Measurements from ENCODE around the gene GTF2IRD1.
"Not testable (repeated sequence)": the region's sequence is repeated elsewhere in the genome, so short reads cannot be mapped to it uniquely, and the experiment has no call there.

GTF2IRD1 gene

DNA sequence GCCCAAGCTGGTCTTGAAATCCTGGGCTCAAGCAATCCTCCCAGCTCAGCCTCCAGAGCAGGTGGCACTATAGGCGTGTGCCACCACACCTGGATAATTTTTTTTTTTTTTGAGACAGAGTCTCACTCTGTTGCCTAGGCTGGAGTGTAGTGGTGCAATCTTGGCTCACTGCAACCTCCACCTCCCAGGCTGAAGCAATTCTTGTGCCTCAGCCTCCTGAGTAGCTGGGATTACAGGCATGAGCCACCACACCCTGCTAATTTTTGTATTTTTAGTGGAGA lies 16.5 kb upstream of the GTF2IRD1 start:
- not testable (repeated sequence) for DNase-seq

DNA sequence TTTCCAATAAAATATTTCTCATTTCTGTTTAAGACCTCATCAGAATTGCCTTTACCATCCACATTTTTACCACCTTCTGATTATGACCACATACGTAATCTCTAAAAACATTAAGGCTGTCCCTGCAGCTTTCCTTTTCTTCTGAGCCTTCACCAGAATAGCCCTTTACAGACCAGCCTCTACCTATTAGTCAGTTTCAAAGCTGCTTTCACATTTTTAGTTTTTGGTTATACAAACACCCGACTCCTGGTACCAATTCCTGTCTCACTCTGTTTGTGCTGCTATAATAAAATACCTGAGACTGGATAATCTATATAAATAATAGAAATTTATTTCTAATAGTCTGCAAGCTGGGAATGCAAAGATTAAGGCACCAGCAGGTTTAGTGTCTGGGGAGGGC lies 15.4 kb upstream of the GTF2IRD1 start:
- DNase-seq = no peak

DNA sequence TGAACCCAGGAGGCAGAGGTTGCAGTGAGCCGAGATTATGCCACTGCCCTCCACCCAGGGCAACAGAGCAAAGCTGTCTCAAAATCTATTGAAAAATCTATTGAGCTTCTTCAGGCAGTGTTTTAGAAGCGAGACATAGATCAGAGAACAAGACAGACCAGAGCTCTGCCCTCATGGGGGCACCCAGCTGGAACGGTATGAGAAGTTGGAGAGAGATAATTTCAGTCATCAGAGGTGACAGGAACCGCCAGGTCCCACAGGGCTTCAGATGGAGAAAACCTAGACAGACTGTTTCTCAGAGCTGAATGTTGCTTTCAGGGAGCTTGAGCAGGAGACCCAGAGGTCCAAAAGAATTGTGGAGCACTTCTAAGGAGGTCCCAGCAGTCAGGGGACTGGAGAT lies 14.2 kb upstream of the GTF2IRD1 start:
- no peak for DNase-seq

DNA sequence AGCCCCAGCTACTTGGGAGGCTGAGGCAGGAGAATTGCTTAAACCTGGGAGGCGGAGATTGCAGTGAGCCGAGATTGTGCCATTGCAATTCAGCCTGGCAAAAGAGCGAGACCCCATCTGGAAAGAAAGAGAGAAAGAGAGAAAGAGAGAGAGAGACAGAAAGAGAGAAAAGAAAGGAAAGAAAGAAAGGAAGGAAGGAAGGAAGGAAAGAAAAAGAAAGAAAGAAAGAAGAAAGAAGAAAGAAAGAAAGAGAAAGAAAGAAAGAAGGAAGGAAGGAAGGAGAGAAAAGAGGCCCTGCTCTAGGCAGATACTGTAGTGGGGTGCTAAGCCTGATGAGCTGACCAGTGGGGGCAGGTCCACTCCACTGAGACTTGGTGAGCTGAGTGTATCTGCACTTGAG lies 13.6 kb upstream of the GTF2IRD1 start:
- not testable (repeated sequence) for DNase-seq

DNA sequence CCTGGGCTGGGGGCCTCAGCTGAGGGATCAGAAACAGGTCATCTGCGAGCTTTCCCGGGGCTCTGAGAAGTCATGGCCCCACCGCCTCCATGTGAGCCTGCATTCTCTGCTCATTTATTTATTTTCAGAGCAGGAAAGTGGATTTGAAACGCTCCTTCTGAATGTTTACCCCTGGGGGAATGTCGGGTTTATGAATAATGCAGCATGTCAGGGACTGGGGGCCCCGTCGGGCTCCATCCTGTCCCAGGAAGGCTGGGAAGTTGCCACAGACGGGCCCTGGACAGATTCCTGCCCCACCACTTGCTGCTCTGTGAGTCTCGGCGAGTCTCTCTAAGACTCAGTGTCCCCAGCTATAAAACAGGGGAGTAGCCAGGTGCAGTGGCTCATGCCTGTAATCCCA lies 11.9 kb upstream of the GTF2IRD1 start:
- no peak for DNase-seq

DNA sequence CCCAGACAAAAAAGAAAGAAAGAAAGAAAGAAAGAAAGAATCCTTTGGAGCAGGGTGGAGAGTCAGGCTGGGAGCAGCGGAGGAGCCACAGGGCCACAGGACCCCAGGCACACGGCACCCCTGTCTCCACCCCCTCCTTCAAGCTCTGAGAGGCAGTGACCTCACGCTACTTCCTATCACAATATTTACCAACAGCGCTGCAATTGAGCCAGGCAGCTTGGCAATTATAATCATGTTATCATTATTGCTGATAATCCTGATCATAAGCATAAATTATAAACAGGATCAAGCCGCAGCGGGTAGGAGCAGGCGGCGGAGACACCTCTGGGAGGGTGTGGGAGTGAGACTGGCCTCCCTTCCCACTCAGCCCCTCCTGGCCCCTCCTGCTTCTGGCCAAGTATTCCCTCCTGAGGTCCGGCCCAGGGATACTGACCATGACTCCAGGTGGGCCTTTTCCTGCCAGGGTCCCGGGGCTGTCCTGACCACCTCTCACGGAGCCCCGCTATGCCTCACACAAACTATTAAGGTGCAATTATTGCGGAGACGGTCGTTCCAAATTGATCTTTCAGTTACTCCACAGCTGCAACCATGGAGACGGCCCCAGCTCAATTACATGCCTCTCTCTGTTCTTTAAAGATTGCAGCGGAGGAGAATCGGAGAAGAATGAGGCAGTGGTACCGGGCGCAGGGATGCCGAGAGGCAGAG lies 10.0 kb upstream of the GTF2IRD1 start:
- no peak for DNase-seq

DNA sequence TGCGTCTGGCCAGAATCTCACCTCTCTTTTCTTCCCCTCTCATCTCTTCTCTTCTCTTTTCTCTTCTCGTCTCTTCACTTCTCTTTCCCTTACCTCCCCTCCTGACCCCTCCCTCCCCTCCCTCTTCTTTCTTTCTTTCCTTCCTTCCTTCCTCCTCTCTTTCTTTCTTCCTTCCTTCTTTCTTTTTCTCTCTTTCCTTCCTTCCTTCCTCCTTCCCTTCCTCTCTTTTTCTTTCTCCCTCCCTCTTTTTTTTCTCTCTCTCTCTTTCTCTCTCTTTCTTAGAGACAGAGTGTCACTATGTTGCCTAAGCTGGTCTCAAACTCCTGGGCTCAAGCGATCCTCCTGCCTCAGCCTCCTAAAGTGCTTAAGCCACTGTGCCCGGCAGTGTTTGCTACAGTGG lies 4.6 kb upstream of the GTF2IRD1 start:
- no peak for DNase-seq

DNA sequence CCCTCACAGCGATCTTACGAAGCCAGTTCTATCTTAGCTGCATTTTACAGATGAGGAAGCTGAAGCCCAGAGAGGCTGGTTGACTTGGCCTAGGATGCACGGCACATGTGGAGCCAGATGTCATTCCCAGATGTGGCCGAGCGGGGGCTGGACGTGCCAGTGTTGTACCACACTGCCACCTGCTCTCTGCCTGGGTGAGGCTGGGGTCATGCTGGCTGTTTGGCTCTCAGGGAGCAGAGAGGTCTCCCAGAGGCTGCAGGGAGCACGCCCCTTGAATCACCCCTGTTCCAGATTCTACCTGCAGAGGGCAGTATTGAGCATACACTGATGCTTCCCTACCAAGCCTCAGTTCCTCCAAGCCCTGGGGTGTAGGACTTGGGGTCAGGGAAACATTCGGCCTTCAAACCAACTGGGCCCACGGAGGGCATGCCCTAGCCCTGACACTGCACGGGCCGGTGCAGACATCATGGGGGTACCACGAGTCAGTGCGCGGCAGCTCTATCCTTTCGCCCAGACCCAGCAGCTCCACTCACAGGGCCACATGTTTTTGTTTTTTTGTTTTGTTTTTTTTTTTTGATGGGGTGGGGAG lies 3.8 kb upstream of the GTF2IRD1 start:
- DNase-seq = peak; percentile 43

DNA sequence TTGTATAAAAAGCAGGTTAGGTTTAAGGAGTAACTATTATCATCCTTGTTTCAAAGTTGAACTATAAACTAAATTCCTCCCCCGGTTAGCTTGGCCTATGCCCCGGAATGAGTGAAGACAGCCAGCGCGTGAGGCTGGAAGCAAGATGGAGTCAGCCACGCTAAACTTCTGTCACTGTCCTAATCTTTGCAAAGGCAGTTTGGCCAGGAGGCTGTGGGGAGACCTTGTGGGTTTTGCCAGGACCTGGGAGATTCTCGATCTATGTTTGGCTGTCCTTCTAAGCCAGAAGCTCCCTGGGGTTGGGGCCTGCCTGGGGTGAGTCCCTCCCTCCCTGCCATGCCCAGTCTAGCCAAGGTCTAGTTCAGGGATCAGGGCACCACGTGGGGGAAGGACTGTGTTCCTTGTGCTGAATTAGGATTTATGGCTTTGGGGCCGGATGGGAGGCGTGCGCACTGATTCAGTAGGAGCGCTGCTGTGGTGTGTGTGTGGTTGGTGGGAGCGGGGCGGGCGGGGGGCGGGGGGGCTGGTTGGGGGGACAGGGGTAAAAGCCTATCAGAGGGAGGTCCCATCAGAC lies 871 bp upstream of the GTF2IRD1 start:
- DNase-seq = peak; percentile 52

DNA sequence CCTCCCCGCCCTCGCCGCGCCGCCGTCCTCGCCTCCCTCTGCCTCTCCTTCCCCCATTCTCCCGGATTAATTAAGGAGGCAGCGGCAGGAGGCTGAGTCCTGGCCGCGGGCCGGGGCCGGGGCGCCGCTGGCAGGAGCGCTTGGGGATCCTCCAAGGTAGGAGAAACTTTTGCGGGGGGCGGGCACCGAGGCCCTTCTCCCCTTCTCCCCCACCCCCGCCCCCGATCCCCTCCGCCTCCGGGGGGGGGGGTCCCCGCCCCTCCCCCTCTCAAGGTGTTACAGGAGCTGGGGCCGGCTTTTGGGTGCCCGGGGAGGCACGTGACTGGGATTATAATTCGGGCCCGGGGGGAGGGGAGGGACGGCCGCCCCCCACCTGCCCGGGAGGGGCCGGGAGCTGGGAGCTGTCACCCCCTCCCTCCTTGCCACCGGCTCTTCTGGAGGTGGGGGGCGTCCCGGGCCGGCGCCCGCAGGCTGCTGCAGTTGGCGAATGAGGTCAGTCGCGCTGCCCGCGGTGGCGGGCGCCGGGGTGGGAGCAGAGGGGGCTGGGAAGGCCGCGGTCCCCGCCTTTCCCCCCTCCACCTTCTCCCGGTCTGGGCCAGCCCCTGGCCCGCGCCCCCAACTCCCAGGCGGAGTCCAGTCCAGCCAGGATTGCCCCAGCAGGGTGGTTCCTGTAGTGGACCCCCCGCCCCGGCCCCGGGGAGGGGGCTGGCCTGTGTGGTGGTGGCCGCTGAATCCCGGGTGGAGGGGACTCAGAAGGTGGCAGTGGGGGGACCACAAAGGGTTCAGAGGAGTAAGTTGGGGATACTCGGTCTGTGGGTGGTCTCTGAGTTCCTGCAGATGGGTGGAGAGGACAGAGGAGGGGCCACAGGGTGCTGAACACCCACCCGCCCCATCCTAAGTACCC lies 567 bp downstream of the GTF2IRD1 start:
- DNase-seq = no peak

DNA sequence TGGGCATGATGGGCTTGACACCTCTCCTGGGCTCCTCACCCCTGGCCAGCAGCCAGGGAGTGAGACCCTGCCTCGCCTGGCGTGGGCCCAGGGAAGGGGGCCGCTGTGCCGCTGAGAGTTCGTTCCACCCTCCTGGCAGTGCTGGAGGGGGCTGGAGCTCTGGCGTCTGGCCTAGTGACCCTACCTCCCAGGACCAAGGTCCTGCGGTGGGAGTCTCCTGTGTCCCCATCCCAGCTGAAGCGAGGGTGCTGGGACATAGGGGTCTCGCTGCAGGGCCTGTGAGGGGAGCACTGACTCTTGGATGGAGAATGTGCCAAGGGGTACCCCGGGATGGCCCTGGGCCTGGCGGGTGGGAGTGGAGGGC lies 1.2 kb downstream of the GTF2IRD1 start:
- no peak for DNase-seq

DNA sequence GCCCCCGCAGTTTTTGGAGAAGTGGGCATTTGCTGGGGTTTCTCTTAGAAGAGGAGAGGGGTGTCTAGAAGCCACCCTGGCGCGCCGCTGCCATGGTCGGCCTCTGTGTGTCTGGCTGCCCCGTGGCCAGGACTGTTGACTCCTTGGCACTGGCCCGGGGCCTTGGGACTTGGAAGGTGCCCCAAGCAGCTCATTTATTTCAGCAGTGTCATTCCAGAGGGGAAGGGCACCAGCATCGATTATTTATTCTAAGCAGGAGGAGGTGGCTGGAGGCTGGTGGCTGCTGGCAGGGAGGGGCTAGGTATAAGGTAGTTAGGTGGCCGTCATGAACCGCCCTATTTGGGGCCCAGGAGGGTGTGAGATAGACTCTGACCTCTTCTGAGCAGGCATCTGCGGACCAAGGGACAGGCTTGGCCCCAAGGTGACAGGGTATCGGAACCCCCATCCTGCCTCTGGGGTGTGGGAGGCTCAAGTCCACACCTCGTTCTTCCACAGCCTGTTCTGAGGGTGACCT lies 1.6 kb downstream of the GTF2IRD1 start:
- no peak for DNase-seq

DNA sequence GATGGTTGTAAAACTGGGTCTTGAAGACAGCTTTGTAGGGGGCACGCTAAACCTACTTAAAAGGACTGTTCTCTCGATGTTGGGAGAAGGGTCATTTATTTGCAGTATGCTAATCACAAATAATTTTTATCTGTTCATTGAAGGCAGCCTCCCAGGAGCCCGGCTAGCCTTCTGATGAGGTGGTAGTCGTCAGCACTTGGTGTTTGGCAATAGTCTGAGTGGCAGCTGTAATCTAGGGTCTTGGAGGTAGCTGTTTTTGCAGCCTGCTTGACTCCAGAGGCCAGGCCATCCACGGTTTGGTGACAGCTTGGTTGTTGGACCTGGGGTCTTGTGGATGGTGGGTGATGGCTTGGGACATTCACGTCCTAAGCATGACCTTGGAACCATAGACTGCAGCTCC lies 2.2 kb downstream of the GTF2IRD1 start:
- no peak for DNase-seq

DNA sequence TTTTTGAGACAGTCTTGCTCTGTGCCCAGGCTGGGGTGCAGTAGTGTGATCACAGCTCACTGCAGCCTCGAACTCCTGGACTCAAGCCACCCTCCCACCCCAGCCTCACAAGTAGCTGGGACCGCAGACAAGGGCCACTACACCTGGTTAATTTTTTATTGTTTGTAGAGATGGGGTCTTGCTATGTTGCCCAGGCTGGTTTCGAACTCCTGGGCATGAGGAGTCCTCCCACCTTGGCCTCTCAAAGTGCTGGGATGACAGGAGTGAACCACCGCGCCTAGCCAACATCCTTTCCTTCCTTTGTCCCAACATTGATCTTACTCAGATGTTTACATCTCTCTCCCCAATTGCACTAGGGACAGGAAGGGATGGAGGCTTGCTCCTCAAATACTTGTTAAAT lies 3.3 kb downstream of the GTF2IRD1 start:
- no peak for DNase-seq

DNA sequence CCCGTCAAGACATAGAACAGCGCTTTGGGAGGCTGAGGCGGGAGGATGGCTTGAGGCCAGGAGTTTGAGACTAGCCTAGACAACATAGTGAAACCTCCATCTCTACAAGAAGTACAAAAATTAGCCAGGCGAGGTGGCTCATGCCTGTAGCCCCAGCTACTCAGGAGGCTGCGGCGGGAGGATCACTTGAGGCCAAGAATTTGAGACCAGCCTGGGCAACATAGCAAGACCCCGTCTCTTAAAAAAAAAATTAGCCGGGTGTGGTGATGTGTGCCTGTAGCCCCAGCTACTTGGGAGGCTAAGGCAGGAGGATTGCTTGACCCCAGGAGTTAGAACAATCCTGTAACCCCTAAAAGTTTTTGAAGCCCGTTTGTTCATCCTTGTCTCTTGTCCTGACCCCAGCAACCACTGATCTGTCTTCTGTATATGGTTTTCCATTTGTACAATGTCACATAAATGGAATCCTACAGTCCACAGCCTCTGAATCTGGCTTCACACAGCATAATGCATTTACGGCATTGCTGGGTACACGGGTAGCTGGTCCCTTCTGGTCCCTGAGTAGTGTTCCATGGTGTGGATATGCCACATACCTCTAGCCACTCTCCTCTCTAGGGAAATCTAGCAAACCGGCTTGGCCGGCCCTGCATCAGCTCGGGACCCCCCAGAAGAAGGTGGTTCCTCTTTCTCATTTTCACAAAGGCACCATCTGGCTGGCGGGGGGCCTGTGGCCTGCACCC lies 8.4 kb downstream of the GTF2IRD1 start:
- no peak for DNase-seq

DNA sequence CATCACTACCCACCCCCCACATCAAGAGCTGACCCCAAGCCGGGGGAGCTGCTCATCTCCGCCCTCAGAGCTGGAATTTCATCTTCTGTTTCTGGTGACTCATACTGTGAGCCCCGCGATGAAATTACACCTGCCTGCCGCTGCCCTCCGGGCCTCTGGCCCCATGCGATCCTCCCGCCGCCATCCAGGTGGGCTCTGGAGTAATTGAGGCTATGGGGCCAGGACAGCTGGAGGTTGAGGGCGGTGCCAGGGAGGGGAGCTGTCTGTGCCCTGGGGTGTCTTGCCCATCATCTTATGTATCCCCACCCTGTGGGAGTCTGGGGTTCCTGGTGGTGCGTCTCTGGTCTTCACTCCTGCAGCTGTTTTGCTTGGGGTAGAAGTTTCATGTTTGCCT lies 9.0 kb downstream of the GTF2IRD1 start:
- no peak for DNase-seq

DNA sequence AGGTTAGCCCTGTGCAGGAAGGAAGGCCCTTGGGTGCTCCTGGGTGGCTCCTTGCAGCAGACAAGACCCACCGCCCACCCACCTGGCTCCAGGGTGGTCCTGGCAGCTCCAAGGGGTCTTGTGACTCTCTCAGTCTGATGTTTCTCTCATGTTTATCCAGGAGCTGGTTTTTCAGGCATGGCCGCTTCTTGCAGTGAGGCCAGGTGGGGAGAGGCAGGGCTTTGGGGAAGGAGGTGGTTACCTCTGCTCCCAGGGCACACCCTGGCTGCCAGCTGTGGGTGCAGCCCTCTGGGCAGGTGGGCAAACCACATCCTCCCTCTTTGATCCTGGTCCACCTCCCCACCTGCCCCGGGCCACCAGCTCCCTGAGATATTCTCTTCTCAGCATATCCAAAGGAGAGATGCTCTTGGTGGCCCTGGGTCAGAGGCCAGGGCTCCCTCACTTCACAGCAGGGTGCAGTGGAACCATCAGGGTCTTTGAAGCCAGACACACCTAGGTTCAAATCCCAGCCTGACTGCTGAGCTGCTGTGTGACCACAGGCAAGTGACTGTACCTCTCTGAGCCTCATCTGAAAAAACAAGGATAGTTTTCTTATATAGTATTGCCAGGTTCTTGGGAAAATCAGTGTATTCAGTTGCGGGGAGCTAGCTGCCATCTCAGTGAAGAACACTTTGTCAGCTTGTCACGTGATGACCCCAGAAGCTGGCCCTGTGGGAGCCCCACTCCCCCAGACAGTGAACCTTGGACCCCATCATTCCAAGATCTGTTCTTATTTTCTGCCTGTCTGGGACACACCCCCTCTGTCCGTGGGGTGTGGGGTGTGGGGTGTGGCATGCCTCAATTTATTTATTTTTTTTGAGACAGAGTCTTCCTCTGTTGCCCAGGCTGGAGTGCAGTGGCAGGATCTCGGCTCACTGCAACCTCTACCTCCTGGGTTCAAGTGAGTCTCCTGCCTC lies 11.5 kb downstream of the GTF2IRD1 start:
- no peak for DNase-seq

DNA sequence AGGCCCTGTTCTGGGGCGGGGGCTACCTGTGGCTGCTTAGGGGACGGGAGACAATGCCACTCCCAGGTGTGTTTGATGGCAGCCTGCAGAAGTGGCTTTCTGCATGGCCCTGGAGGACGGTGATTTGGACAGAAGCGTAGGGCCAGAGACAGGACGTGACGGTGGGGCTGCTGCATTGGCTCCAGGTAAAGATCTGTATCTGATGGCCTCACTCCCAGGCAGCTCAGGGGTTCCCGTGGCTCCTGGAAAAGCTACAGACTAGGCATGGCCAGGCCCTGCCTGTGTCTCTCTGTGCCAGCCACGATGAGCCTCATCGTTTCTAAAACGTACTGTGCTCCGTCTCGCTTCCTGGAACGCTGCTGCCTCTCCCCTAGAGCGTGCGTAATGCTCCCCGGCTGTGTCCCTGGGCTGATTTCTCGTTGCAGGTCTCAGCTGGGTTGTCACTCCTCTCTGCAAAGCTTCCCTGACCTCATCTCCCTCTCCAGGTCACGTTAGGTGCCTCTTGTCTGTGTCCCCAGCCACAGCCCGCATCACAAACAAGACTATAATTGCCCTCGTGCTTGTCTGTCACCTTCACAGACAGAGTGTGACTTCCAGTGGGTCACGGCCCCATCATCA lies 12.6 kb downstream of the GTF2IRD1 start:
- no peak for DNase-seq

DNA sequence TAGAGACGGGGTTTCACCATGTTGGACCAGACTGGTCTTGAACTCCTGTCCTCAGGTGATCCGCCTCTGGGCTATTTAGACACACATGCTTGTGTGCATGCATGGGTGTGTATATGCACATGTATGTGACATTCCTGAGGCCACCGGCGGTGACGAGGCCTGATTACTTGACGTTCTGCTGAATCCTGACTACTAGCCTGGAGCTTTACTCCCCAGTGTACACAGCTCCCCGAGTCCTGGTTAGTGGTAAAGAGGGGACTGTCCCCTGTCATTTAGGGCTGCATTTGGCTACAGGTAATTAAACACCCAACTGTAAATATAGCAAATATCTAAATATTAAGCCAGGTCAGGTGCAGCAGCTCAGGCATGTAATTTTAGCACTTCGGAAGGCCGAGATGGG lies 14.2 kb downstream of the GTF2IRD1 start:
- DNase-seq = no peak

DNA sequence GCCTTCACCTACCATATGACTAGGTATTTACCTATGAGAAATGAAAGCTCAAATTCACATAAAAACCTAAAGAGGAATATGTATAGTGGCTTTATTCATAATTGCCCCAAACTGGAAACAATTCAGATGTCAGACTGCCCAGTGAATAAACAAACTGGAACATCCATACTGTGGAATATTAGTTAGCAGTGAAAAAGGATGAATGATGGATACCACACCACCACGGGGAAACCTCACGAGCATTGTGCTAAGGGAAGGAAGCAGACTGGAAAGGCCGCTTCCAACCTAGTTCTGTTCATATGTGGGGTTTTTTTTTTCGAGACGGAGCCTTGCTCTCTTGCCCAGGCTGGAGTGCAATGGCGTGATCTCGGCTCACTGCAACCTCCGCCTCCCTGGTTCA lies 16.8 kb downstream of the GTF2IRD1 start:
- no peak for DNase-seq

DNA sequence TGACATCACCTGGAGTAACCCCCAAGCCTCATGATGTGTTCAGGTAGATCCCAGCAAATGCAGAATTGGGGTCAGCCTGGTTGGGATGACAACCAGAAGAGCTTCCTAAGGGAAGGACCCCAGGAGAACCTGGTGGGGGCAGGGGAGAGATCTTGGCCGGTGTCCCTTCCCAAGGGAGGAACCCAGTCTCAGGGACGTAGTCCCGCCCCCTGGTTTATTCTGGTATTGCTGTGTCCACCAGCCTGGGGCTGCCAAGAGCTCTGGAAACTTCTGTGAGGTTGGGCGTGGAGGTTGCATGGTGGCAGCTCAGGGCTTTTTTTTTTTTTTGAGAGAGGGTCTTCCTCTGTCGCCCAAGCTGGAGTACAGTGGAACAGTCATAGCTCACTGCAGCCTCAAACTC lies 19.4 kb downstream of the GTF2IRD1 start:
- DNase-seq = no peak
